Hepatocyte (in vitro differentiated cells): ENCODE results near the gene ST6GAL1. TPM values are rescaled to one million over a fixed set of nuclear protein-coding genes. Genes with fewer than 3 reads are reported as not detected.

ENCODE experiments used
- DNase-seq: peaks from one replicate; pipeline ENCODE4 v3.0.0-alpha.2; 2016; ENCODE audit warnings: low spot score
- H2AFZ ChIP-seq: fragments of 200-600 bp; sonication (generic); 2 replicates; pipeline ENCODE4 v1.6.0; 2016; ENCODE audit warnings: antibody characterized with exemption, mild to moderate bottlenecking
- H3K27ac ChIP-seq: fragments of 200-600 bp; sonication (generic); 2 replicates; pipeline ENCODE4 v1.5.1; 2016; ENCODE audit warnings: mild to moderate bottlenecking
- H3K27me3 ChIP-seq: fragments of 200-600 bp; sonication (generic); 2 replicates; pipeline ENCODE4 v1.6.1; 2016
- H3K36me3 ChIP-seq: fragments of 200-600 bp; sonication (generic); replicated peaks from 2 replicates; pipeline ENCODE4 v1.5.1; 2016; ENCODE audit warnings: low read depth; ENCODE audit not compliant: insufficient read depth
- H3K4me1 ChIP-seq: fragments of 200-600 bp; sonication (generic); 2 replicates; pipeline ENCODE4 v1.5.1; 2016; ENCODE audit warnings: mild to moderate bottlenecking, moderate library complexity; ENCODE audit not compliant: insufficient read depth
- H3K4me2 ChIP-seq: fragments of 200-600 bp; sonication (generic); 2 replicates; pipeline ENCODE4 v1.6.0; 2016
- H3K4me3 ChIP-seq: fragments of 200-600 bp; sonication (generic); 2 replicates; pipeline ENCODE4 v1.5.1; 2016; ENCODE audit warnings: mild to moderate bottlenecking
- H3K79me2 ChIP-seq: fragments of 200-600 bp; sonication (generic); 2 replicates; pipeline ENCODE4 v1.6.0; 2017; ENCODE audit warnings: mild to moderate bottlenecking
- H3K9me2 ChIP-seq: fragments of 200-600 bp; sonication (generic); replicated peaks from 2 replicates; pipeline ENCODE4 v1.6.0; 2017; ENCODE audit warnings: mild to moderate bottlenecking; ENCODE audit not compliant: insufficient read depth
- H3K9me3 ChIP-seq: fragments of 200-600 bp; sonication (generic); 2 replicates; pipeline ENCODE4 v1.5.1; 2016; ENCODE audit warnings: low read depth, mild to moderate bottlenecking
- H4K20me1 ChIP-seq: fragments of 200-600 bp; sonication (generic); 2 replicates; pipeline ENCODE4 v1.6.0; 2016; ENCODE audit warnings: mild to moderate bottlenecking; ENCODE audit not compliant: insufficient read depth, poor library complexity, severe bottlenecking
- CTCF ChIP-seq: fragments of 200-600 bp; sonication (generic); IDR thresholded peaks from 2 replicates; pipeline ENCODE4 v1.5.1; 2016; ENCODE audit warnings: antibody characterized with exemption, mild to moderate bottlenecking; ENCODE audit not compliant: poor library complexity
- EZH2 ChIP-seq: fragments of 200-600 bp; sonication (generic); IDR thresholded peaks from 2 replicates; pipeline ENCODE4 v1.6.1; 2016; ENCODE audit warnings: antibody characterized with exemption, mild to moderate bottlenecking, borderline replicate concordance
- EZH2phosphoT487 ChIP-seq: fragments of 200-600 bp; sonication (generic); IDR thresholded peaks from one replicate; pipeline ENCODE4 v1.6.1; 2018; ENCODE audit warnings: antibody characterized with exemption, mild to moderate bottlenecking, low read depth, moderate library complexity; ENCODE audit not compliant: unreplicated experiment, severe bottlenecking
- WGBS: methylation state at CpG from one replicate; pipeline ENCODE4 v1.1.6; 2016; ENCODE audit warnings: low lambda C conversion rate; ENCODE audit errors: missing lambda C conversion rate; 5-methylcytosine and 5-hydroxymethylcytosine counted together
- polyA plus RNA-seq: library from polyadenylated mRNA; unstranded; fragments of >200 nt; fragmentation: Nextera tagmentation; extraction: Ambion mirVana; gene quantifications from 2 replicates; pipeline ENCODE4 v1.2.1, GENCODE V29; 2016
- total RNA-seq: library from RNA; depleted of rRNA; stranded (reverse); fragments of >200 nt; gene quantifications from 2 replicates; pipeline ENCODE4 v1.2.3, GENCODE V29; 2014

Gene ST6GAL1
- total and polyA plus RNA-seq, 2 experiments from 2014 or later = 57.5 to 109 TPM

- Histone ChIP-seq H2AFZ (no peak overlapping the region), H3K27me3 (no peaks in the 10 kb centered on the region), H3K36me3 (no peaks in the 10 kb centered on the region), H3K79me2 (no peaks in the 10 kb centered on the region), H3K4me3 (no peak overlapping the region), H3K4me2 (no peak overlapping the region), H3K27ac (no peak overlapping the region), H3K4me1 (no peaks in the 10 kb centered on the region), H3K9me3 (no peaks in the 10 kb centered on the region), H3K9me2 (no peaks in the 10 kb centered on the region), H4K20me1 (no peaks in the 10 kb centered on the region)
- 97% methylated on average over 3 of the region's 3 CpGs for WGBS
- DNase-seq = no peak
- TF ChIP-seq EZH2 (no peak), CTCF (no peak), EZH2phosphoT487 (no peak)
These were observed 66.7 kb downstream of the ST6GAL1 start for GRCh38 chr3:186997061-186997460.

GRCh38 chr3:186997473-186997939 lies 67.2 kb downstream of the ST6GAL1 start:
- H3K9me2 ChIP-seq = no peaks in the 10 kb centered on the region
- no peak overlapping the region for H3K4me2 ChIP-seq
- no peak overlapping the region for H3K27ac ChIP-seq

GRCh38 chr3:186998937-186999368 lies 68.6 kb downstream of the ST6GAL1 start:
- TF ChIP-seq CTCF (no peak), EZH2phosphoT487 (no peak), EZH2 (no peak)
- no peak overlapping the region for H3K27ac ChIP-seq
- WGBS = 58% methylated on average over 9 of the region's 9 CpGs
- H3K9me3 ChIP-seq = no peaks in the 10 kb centered on the region
- DNase-seq = no peak
- H3K4me2 ChIP-seq = no peak overlapping the region
- no peaks in the 10 kb centered on the region for H3K9me2 ChIP-seq
- H4K20me1 ChIP-seq = no peaks in the 10 kb centered on the region
- no peaks in the 10 kb centered on the region for H3K27me3 ChIP-seq
- H3K79me2 ChIP-seq = no peaks in the 10 kb centered on the region
- H3K4me3 ChIP-seq = no peak overlapping the region
- no peaks in the 10 kb centered on the region for H3K4me1 ChIP-seq
- no peak overlapping the region for H2AFZ ChIP-seq
- H3K36me3 ChIP-seq = no peaks in the 10 kb centered on the region

More at GRCh38 chr3:186997473-186997939, 67.2 kb downstream of the ST6GAL1 start:
- H3K79me2 ChIP-seq = no peaks in the 10 kb centered on the region
- DNase-seq = no peak
- TF ChIP-seq EZH2phosphoT487 = no peak
- no peak for TF ChIP-seq CTCF
- no peak for TF ChIP-seq EZH2
- no peaks in the 10 kb centered on the region for H3K9me3 ChIP-seq
- no peaks in the 10 kb centered on the region for H4K20me1 ChIP-seq
- 98% methylated on average over 10 of the region's 10 CpGs for WGBS
- no peak overlapping the region for H2AFZ ChIP-seq
- no peak overlapping the region for H3K4me3 ChIP-seq
- H3K4me1 ChIP-seq = no peaks in the 10 kb centered on the region
- no peaks in the 10 kb centered on the region for H3K36me3 ChIP-seq
- H3K27me3 ChIP-seq = no peaks in the 10 kb centered on the region
